Endothelial cell of umbilical vein (primary cell): ENCODE measurements around the gene SIDT1. TPM values are rescaled to one million over a fixed set of nuclear protein-coding genes. Genes with fewer than 3 reads are reported as not detected.

Source experiments
- BruUV-seq: library from RNA; stranded (reverse); fragments of 400-500 nt; replicated peaks from 2 replicates; lab custom pipeline; 2021; lab: Mats Ljungman, UMichigan
- CTCF ChIA-PET: fragments of 300-600, 350-600 bp; sonication (Branson Sonifier 250); formaldehyde crosslinking; loops from one replicate; lab custom pipeline; 2021; ENCODE audit warnings: antibody characterized with exemption, inconsistent platforms; lab: Charles Lee
- POLR2A ChIA-PET: fragments of 300-600, 350-600 bp; sonication (Branson Sonifier 250); formaldehyde crosslinking; loops from one replicate; lab custom pipeline; 2021; ENCODE audit warnings: antibody characterized with exemption, inconsistent platforms; lab: Charles Lee
- DNase-seq: peaks from one replicate; pipeline ENCODE4 v3.0.0-alpha.2; 2011; ENCODE audit warnings: low read depth, low spot score
- FAIRE-seq: peaks from 2 replicates; lab custom pipeline; 2011; peaks lifted over from hg19 to GRCh38; lab: Jason Lieb, UNC
- H2AFZ ChIP-seq: 2 replicates; pipeline ENCODE4 v1.6.0; 2012; ENCODE audit warnings: low read depth, low read length, control low read depth, inconsistent platforms
- H3K27ac ChIP-seq: 2 replicates; pipeline ENCODE4 v1.5.1; 2011; ENCODE audit warnings: low read depth, mild to moderate bottlenecking, control low read depth, low read length, moderate library complexity; ENCODE audit not compliant: insufficient read depth
- H3K27me3 ChIP-seq, 2 experiments: 2 replicates each; pipeline versions ENCODE4 v1.6.0 to v1.6.1; 2011; ENCODE audit warnings: low read length in 2 of 2, mixed read lengths in 1 of 2; ENCODE audit not compliant: control insufficient read depth in 2 of 2, insufficient read depth in 2 of 2
- H3K36me3 ChIP-seq, 2 experiments: 2 replicates in 1 of 2; 3 replicates in 1 of 2; pipeline ENCODE4 v1.5.1; 2011; ENCODE audit warnings: low read length in 2 of 2, mild to moderate bottlenecking in 1 of 2, moderate library complexity in 1 of 2; ENCODE audit not compliant: control insufficient read depth in 2 of 2, insufficient read depth in 2 of 2; ENCODE audit errors: extremely low read depth in 1 of 2
- H3K4me1 ChIP-seq: 3 replicates; pipeline ENCODE4 v1.5.1; 2011; ENCODE audit warnings: mild to moderate bottlenecking, low read length; ENCODE audit not compliant: control insufficient read depth, insufficient read depth; ENCODE audit errors: extremely low read depth
- H3K4me2 ChIP-seq: 2 replicates; pipeline ENCODE4 v1.6.1; 2011; ENCODE audit warnings: low read length, control low read depth, mixed read lengths; ENCODE audit not compliant: insufficient read depth
- H3K4me3 ChIP-seq, 3 experiments: fragments of 200-600 bp in 1 of 3; sonication (generic), shearing (Covaris generic) in 1 of 3; replicated peaks in 1 of 3; 2 replicates each; pipeline ENCODE4 v1.5.1; 2011 to 2016; ENCODE audit warnings: control low read depth in 3 of 3, low read length in 3 of 3, mild to moderate bottlenecking in 2 of 3, inconsistent platforms in 1 of 3, low read depth in 1 of 3, moderate library complexity in 1 of 3; ENCODE audit not compliant: insufficient read depth in 1 of 3
- H3K79me2 ChIP-seq: 2 replicates; pipeline ENCODE4 v1.6.0; 2012; ENCODE audit warnings: low read length, inconsistent platforms; ENCODE audit not compliant: control insufficient read depth, insufficient read depth
- H3K9ac ChIP-seq: replicated peaks from 2 replicates; pipeline ENCODE3; 2011; ENCODE audit warnings: low read length, control low read depth; ENCODE audit not compliant: insufficient read depth; ENCODE audit errors: extremely low read depth
- H3K9me1 ChIP-seq: replicated peaks from 3 replicates; pipeline ENCODE4 v1.6.0; 2011; ENCODE audit warnings: mild to moderate bottlenecking, low read length; ENCODE audit not compliant: control insufficient read depth, insufficient read depth; ENCODE audit errors: extremely low read depth
- H3K9me3 ChIP-seq: replicated peaks from 2 replicates; pipeline ENCODE4 v1.5.1; 2012; ENCODE audit warnings: low read length, inconsistent platforms; ENCODE audit not compliant: control insufficient read depth, insufficient read depth
- H4K20me1 ChIP-seq: replicated peaks from 2 replicates; pipeline ENCODE3; 2011; ENCODE audit warnings: mild to moderate bottlenecking, low read length; ENCODE audit not compliant: control insufficient read depth, insufficient read depth; ENCODE audit errors: extremely low read depth
- CTCF ChIP-seq, 2 donors: IDR thresholded peaks; 1 replicate in 1 of 2; 2 replicates in 1 of 2; pipeline ENCODE4 v1.5.1; 2011; ENCODE audit warnings: low read length in 2 of 2, mild to moderate bottlenecking in 2 of 2, moderate library complexity in 2 of 2, control low read depth in 1 of 2, inconsistent platforms in 1 of 2, low read depth in 1 of 2; ENCODE audit not compliant: insufficient read depth in 1 of 2; ENCODE audit errors: extremely low read depth in 1 of 2
- EZH2 ChIP-seq: IDR thresholded peaks from 2 replicates; pipeline ENCODE4 v1.6.1; 2012; ENCODE audit warnings: borderline replicate concordance, low read depth, mild to moderate bottlenecking, moderate library complexity, low read length, inconsistent platforms; ENCODE audit not compliant: severe bottlenecking
- FOS ChIP-seq: IDR thresholded peaks from 2 replicates; pipeline ENCODE4 v1.6.1; 2011; ENCODE audit warnings: mild to moderate bottlenecking, low read length, moderate library complexity, borderline replicate concordance; ENCODE audit not compliant: insufficient read depth
- GATA2 ChIP-seq: IDR thresholded peaks from 2 replicates; pipeline ENCODE4 v1.7.0; 2011; ENCODE audit warnings: low read depth, mild to moderate bottlenecking, moderate library complexity, mixed read lengths, low read length; ENCODE audit not compliant: insufficient read length, insufficient read depth
- JUN ChIP-seq: IDR thresholded peaks from 2 replicates; pipeline ENCODE4 v1.6.1; 2011; ENCODE audit warnings: borderline replicate concordance, low read depth; ENCODE audit not compliant: insufficient read length, insufficient read depth
- MAX ChIP-seq: IDR thresholded peaks from 2 replicates; pipeline ENCODE4 v1.6.1; 2011; ENCODE audit not compliant: insufficient read depth, insufficient read length
- POLR2AphosphoS5 ChIP-seq: IDR thresholded peaks from 2 replicates; pipeline ENCODE4 v1.6.1; 2012; ENCODE audit warnings: low read depth, mild to moderate bottlenecking, control low read depth, low read length, moderate library complexity; ENCODE audit not compliant: insufficient read depth
- dilution Hi-C: fragments of 300-500 bp; cut with MboI; formaldehyde crosslinking; loops from one replicate; pipeline ENCODE4 v1.15.0; 2019; ENCODE audit warnings: low sequenced_read_pairs; ENCODE audit not compliant: extremely low pct_ligation_motif_present
- intact Hi-C: fragments of 100-400 bp; cut with micrococcal nuclease; formaldehyde crosslinking; loops from one replicate; pipeline ENCODE4 v1.10.0; 2022
- polyA plus RNA-seq, 4 experiments: library from polyadenylated mRNA; depleted of rRNA in 3 of 4; stranded (reverse) in 3 of 4; unstranded in 1 of 4; fragments of >200 nt; gene quantifications; 2 replicates each; pipeline versions ENCODE4 v1.2.1 to v1.2.3, GENCODE V29; 2011 to 2012; ENCODE audit warnings: missing spikeins in 1 of 4
- total RNA-seq: library from RNA; stranded (reverse); gene quantifications from 2 replicates; pipeline ENCODE4 v1.2.3, GENCODE V29; 2021

The SIDT1 gene
- total and polyA plus RNA-seq, 2 donors (not counting 3 experiments of a cell fraction or from before 2014, with no cell fraction given), result 0.07 TPM; not detected in 1

- Histone ChIP-seq H4K20me1 (no peaks in the 10 kb centered on the region), H3K27ac (no peak overlapping the region), H3K4me1 (no peaks in the 10 kb centered on the region), H3K4me3 (no peak overlapping the region), H2AFZ (no peak overlapping the region), H3K9me1 (no peaks in the 10 kb centered on the region), H3K36me3 (peaks cover 9 to 13% of the 10 kb centered on the region in 2 experiments), H3K27me3 (no peaks in the 10 kb centered on the region), H3K4me2 (no peak overlapping the region), H3K79me2 (no peaks in the 10 kb centered on the region), H3K9me3 (no peaks in the 10 kb centered on the region), H3K9ac (no peak overlapping the region)
- no peak for DNase-seq
- FAIRE-seq, result no peak
- POLR2A ChIA-PET, result no interaction called here
- dilution Hi-C loops, result no loop called here
- CTCF ChIA-PET, result interaction anchor here (0.9 kb wide), 1 partner anchor 8 kb away, joined by 3 read pairs; no protein-coding TSS in a partner anchor
- no TSS peak for BruUV-seq
- intact Hi-C loops, result no loop called here
- TF ChIP-seq FOS, result no peak
- no peak for TF ChIP-seq POLR2AphosphoS5
- no peak for TF ChIP-seq JUN
- TF ChIP-seq EZH2, result no peak
- TF ChIP-seq MAX, result no peak
Observed at GRCh38 chr3:113664523-113665094, 132.3 kb downstream of the SIDT1 start.

GRCh38 chr3:113668015-113668414 is 135.7 kb downstream of the SIDT1 start:
- no peak overlapping the region for H2AFZ ChIP-seq
- FAIRE-seq (no peak), DNase-seq (no peak)
- H4K20me1 ChIP-seq, result no peaks in the 10 kb centered on the region
- no peaks in the 10 kb centered on the region for H3K9me3 ChIP-seq
- H3K36me3 ChIP-seq, result peaks cover 1 to 3% of the 10 kb centered on the region in 2 experiments
- H3K4me3 ChIP-seq, result no peak overlapping the region
- POLR2A ChIA-PET, result no interaction called here
- H3K4me2 ChIP-seq, result no peak overlapping the region
- no peaks in the 10 kb centered on the region for H3K4me1 ChIP-seq
- no peaks in the 10 kb centered on the region for H3K9me1 ChIP-seq
- dilution Hi-C loops, result no loop called here
- no TSS peak for BruUV-seq
- TF ChIP-seq GATA2 (no peak), CTCF (IDR thresholded peaks at IDR 0.05; ENCODE audit: extremely low read depth in 1 of 2, insufficient read depth in 1 of 2, low read depth in 1 of 2, low read length in 2 of 2) (no peak), EZH2 (no peak), POLR2AphosphoS5 (no peak)
- H3K27me3 ChIP-seq, result no peaks in the 10 kb centered on the region
- intact Hi-C loops, result no loop called here
- no peak overlapping the region for H3K9ac ChIP-seq
- H3K79me2 ChIP-seq, result no peaks in the 10 kb centered on the region
- H3K27ac ChIP-seq, result no peak overlapping the region
- CTCF ChIA-PET, result interaction anchor here (0.7 kb wide), 1 partner anchor 45 kb away, joined by 4 read pairs; no protein-coding TSS in a partner anchor
